Ishikawa (cell line): ENCODE results near the gene PHLDB2.

ENCODE experiments used
- CEBPB ChIP-seq: IDR thresholded peaks from 2 replicates; pipeline ENCODE4 v1.6.1; 2012
- CREB1 ChIP-seq: IDR thresholded peaks from 2 replicates; pipeline ENCODE4 v1.6.1; 2012; ENCODE audit warnings: low read depth
- EGR1 ChIP-seq: IDR thresholded peaks from 2 replicates; pipeline ENCODE4 v1.6.1; 2012
- EP300 ChIP-seq: IDR thresholded peaks from 2 replicates; pipeline ENCODE4 v1.6.1; 2012; ENCODE audit warnings: borderline replicate concordance
- FOXM1 ChIP-seq: IDR thresholded peaks from 2 replicates; pipeline ENCODE4 v1.6.1; 2012; ENCODE audit warnings: low read depth, borderline replicate concordance
- NFIC ChIP-seq: IDR thresholded peaks from 2 replicates; pipeline ENCODE4 v1.6.1; 2012
- RAD21 ChIP-seq: IDR thresholded peaks from 2 replicates; pipeline ENCODE4 v1.6.1; 2012; ENCODE audit warnings: low read depth
- TAF1 ChIP-seq: IDR thresholded peaks from 2 replicates; pipeline ENCODE4 v1.6.1; 2012; ENCODE audit warnings: low read depth, mild to moderate bottlenecking
- TCF12 ChIP-seq: IDR thresholded peaks from 2 replicates; pipeline ENCODE4 v1.6.1; 2012; ENCODE audit warnings: low read depth
- TEAD4 ChIP-seq: IDR thresholded peaks from 2 replicates; pipeline ENCODE4 v1.6.1; 2012
- YY1 ChIP-seq: IDR thresholded peaks from 2 replicates; pipeline ENCODE4 v1.6.1; 2012; ENCODE audit warnings: low read depth
- ZBTB7A ChIP-seq: IDR thresholded peaks from 2 replicates; pipeline ENCODE4 v1.6.1; 2012; ENCODE audit warnings: low read depth
- TF ChIP-seq, protein P1 (sequence below): IDR thresholded peaks from 2 replicates; pipeline ENCODE4 v1.6.1; 2012; ENCODE audit warnings: low read depth, mild to moderate bottlenecking
- TF ChIP-seq, protein P2 (sequence below): IDR thresholded peaks from 2 replicates; pipeline ENCODE4 v1.6.1; 2012
- TF ChIP-seq, protein P3 (sequence below): IDR thresholded peaks from 2 replicates; pipeline ENCODE4 v1.6.1; 2012

PHLDB2 gene

DNA sequence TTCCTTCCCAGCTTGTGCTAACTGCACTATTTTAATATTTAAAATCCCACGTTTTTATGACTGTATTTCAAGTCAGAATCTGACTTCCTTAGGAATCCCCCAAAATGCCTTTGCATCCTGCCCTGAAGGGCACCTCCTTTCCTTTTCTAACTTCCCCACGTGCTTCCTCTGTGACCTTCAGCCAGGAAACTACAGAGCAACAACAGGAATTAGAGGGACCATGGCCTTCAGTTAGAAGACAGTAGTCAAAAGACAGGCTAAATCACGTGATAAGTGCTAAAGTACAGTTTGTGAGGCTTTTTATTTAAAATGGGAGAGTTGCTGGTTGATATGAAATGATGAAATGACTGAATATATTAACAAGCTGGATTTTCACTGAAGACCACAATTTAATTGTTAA, 108.0 kb downstream of the PHLDB2 start:
- TF ChIP-seq TAF1, result no peak
- no peak for TF ChIP-seq TCF12
- TF ChIP-seq FOXM1, result no peak
- TF ChIP-seq CEBPB, result no peak
- TF ChIP-seq, protein P1, sequence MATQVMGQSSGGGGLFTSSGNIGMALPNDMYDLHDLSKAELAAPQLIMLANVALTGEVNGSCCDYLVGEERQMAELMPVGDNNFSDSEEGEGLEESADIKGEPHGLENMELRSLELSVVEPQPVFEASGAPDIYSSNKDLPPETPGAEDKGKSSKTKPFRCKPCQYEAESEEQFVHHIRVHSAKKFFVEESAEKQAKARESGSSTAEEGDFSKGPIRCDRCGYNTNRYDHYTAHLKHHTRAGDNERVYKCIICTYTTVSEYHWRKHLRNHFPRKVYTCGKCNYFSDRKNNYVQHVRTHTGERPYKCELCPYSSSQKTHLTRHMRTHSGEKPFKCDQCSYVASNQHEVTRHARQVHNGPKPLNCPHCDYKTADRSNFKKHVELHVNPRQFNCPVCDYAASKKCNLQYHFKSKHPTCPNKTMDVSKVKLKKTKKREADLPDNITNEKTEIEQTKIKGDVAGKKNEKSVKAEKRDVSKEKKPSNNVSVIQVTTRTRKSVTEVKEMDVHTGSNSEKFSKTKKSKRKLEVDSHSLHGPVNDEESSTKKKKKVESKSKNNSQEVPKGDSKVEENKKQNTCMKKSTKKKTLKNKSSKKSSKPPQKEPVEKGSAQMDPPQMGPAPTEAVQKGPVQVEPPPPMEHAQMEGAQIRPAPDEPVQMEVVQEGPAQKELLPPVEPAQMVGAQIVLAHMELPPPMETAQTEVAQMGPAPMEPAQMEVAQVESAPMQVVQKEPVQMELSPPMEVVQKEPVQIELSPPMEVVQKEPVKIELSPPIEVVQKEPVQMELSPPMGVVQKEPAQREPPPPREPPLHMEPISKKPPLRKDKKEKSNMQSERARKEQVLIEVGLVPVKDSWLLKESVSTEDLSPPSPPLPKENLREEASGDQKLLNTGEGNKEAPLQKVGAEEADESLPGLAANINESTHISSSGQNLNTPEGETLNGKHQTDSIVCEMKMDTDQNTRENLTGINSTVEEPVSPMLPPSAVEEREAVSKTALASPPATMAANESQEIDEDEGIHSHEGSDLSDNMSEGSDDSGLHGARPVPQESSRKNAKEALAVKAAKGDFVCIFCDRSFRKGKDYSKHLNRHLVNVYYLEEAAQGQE, result no peak
- TF ChIP-seq RAD21, result no peak
- no peak for TF ChIP-seq EGR1
- TF ChIP-seq, protein P2, sequence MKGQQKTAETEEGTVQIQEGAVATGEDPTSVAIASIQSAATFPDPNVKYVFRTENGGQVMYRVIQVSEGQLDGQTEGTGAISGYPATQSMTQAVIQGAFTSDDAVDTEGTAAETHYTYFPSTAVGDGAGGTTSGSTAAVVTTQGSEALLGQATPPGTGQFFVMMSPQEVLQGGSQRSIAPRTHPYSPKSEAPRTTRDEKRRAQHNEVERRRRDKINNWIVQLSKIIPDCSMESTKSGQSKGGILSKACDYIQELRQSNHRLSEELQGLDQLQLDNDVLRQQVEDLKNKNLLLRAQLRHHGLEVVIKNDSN, result no peak
- no peak for TF ChIP-seq ZBTB7A
- no peak for TF ChIP-seq EP300
- TF ChIP-seq, protein P3, sequence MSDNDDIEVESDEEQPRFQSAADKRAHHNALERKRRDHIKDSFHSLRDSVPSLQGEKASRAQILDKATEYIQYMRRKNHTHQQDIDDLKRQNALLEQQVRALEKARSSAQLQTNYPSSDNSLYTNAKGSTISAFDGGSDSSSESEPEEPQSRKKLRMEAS, result no peak
- TF ChIP-seq CREB1, result no peak
- no peak for TF ChIP-seq NFIC

DNA sequence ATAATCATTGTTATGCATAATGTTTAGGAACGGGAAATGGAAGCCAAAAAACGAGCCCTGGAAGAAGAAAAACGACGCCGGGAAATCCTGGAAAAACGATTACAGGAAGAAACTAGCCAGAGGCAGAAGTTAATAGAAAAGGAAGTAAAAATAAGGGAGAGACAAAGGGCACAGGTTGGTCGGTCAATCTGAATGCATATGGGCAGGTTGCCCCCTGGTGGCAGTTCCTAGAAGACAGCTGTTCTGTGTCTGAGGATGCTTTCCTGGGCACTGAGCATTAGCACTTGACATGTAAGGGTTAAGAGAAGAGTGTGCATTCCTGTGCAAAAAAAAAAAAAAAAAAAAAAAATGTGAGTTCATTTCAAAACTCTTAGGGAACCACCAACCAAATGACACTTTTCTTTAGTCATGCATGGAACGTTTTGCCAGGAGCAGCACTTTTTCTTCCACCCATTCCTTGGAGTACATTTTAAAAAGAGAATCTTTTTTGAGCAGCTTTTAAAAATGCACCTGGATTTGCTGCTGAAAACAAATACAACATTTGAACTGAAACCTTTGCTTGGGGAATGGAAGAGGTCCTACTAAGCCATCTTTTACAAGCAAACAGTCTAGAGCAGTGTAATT, 108.7 kb downstream of the PHLDB2 start:
- peak; percentile 34; the same call in 1 of the 2 replicates for TF ChIP-seq TEAD4
- peak; percentile 97 for TF ChIP-seq RAD21
- no peak for TF ChIP-seq YY1

DNA sequence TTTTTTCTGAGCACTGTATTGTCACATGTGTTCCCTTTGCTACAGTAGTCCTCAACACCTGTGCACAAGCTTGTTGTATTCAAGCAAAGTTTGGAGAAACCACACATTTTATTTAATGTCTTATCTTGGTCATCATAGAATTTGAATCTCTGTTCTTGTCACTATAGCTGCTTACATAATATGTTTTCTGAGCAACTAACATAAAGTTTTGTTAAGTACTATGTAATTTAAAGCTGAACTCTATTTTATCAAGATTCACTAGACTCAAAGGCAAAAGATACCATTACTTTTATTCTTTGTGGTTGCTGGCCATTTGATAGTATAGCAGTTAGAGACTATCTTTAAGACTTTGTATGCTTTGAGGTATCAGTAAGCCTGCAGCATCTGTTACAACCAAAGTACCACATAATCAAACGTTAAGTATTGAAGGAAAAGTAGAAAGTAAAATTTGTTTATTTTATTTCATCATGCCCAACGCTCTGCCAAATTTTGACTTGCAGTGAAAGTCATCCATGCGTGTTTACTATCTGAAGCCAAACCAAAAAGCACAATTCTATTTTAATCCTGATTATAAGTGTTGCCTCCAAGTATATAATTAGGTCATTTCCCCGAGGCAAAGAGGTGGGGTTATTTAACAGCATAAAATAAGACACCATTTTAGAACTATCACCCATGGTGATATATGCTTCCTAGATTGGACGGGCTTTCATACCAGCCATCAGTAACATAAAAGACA, 109.4 kb downstream of the PHLDB2 start:
- TF ChIP-seq EP300 (no peak), TCF12 (no peak), FOXM1 (no peak), RAD21 (no peak), EGR1 (no peak), ZBTB7A (no peak), CREB1 (no peak), CEBPB (no peak), TEAD4 (no peak), YY1 (no peak), NFIC (no peak), TAF1 (no peak)
- TF ChIP-seq, protein P1, result no peak
- TF ChIP-seq, protein P2, result no peak
- TF ChIP-seq, protein P3, result no peak

DNA sequence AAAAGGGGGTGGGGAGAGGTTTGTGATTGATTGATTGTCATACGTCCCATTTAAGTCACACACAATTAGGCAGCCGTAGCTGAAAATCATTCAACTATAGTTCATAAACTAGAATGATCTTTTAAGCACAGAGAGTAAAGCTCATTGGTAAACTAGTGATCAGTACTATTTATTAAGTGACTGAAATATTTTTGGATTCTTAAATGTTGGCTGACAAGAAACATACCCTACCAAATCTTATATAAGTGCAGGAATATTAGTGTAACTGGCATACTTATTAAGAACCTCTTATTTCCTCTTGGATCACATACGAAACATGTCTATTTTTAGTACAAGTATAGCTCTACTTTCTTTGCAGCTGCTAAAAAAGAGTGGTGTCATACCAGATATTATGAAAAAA, 111.3 kb downstream of the PHLDB2 start:
- no peak for TF ChIP-seq TEAD4
- no peak for TF ChIP-seq EGR1
- no peak for TF ChIP-seq TCF12
- no peak for TF ChIP-seq FOXM1
- TF ChIP-seq, protein P1, result no peak
- TF ChIP-seq ZBTB7A, result no peak
- TF ChIP-seq, protein P2, result no peak
- no peak for TF ChIP-seq YY1
- no peak for TF ChIP-seq NFIC
- no peak for TF ChIP-seq RAD21
- TF ChIP-seq EP300, result no peak
- no peak for TF ChIP-seq TAF1
- TF ChIP-seq, protein P3, result no peak
- no peak for TF ChIP-seq CEBPB
- no peak for TF ChIP-seq CREB1
